Kidney glomerular epithelial cell (primary cell): ENCODE measurements around the gene WDR93.
A peak's percentile ranks its signal among the peaks of the same experiment; 100 is the strongest.

Experiments used
- DNase-seq: peaks from one replicate; lab custom pipeline; 2025; lab: John Stamatoyannopoulos, UW

WDR93 gene

GRCh38 chr15:89690276-89691218 is at the start of gene WDR93, which contains the start of gene PEX11A:
Gene WDR93, plus strand, starts transcription at chr15:89690811. Its CDS starts 10,936 bp downstream, at chr15:89701747.
Gene PEX11A, minus strand, starts transcription at chr15:89690754. Its CDS starts 122 bp downstream, at chr15:89690632.
- DNase-seq: peak; percentile 73

GRCh38 chr15:89641053-89641452 is 49.6 kb upstream of the WDR93 start:
- no peak for DNase-seq

GRCh38 chr15:89642106-89642505 is 48.5 kb upstream of the WDR93 start:
- no peak for DNase-seq

- no peak for DNase-seq
Observed at GRCh38 chr15:89645680-89646079, 44.9 kb upstream of the WDR93 start.

- DNase-seq: no peak
Observed at GRCh38 chr15:89646416-89647141, 44.0 kb upstream of the WDR93 start.

- DNase-seq: peak; percentile 41
Observed at GRCh38 chr15:89647191-89647851, 43.3 kb upstream of the WDR93 start.

GRCh38 chr15:89648106-89649012 is 42.3 kb upstream of the WDR93 start:
- no peak for DNase-seq

GRCh38 chr15:89649013-89649625 is 41.5 kb upstream of the WDR93 start:
- DNase-seq: no peak

GRCh38 chr15:89649716-89650115 is 40.9 kb upstream of the WDR93 start:
- no peak for DNase-seq

- no peak for DNase-seq
Observed at GRCh38 chr15:89652131-89652530, 38.5 kb upstream of the WDR93 start.

- DNase-seq: no peak
Observed at GRCh38 chr15:89652666-89653065, 37.9 kb upstream of the WDR93 start.

GRCh38 chr15:89653578-89653977 is 37.0 kb upstream of the WDR93 start:
- DNase-seq: no peak

- no peak for DNase-seq
Observed at GRCh38 chr15:89654301-89654761, 36.3 kb upstream of the WDR93 start.

GRCh38 chr15:89654847-89655805 is 35.5 kb upstream of the WDR93 start, which contains the start of gene KIF7:
Gene KIF7, minus strand, starts transcription at chr15:89655467. Its CDS starts 2,537 bp downstream, at chr15:89652930.
- DNase-seq: peak; percentile 28

GRCh38 chr15:89656116-89656815 is 34.3 kb upstream of the WDR93 start:
- no peak for DNase-seq

- DNase-seq: no peak
Observed at GRCh38 chr15:89657686-89658200, 32.9 kb upstream of the WDR93 start.

- no peak for DNase-seq
Observed at GRCh38 chr15:89659295-89659694, 31.3 kb upstream of the WDR93 start.

- DNase-seq: no peak
Observed at GRCh38 chr15:89660556-89660955, 30.1 kb upstream of the WDR93 start.
